D721Med (cell line): ENCODE data around the gene TUBB2A.

Experiments used
- DNase-seq: peaks from one replicate; pipeline ENCODE4 v3.0.0; 2011; ENCODE audit warnings: low spot score; ENCODE audit not compliant: insufficient read length
- FAIRE-seq: peaks from 2 replicates; lab custom pipeline; 2011; peaks lifted over from hg19 to GRCh38; lab: Jason Lieb, UNC
- TF ChIP-seq, protein P1 (sequence below): IDR thresholded peaks from 2 replicates; pipeline ENCODE4 v1.5.1; 2012; ENCODE audit warnings: mild to moderate bottlenecking, control low read depth; ENCODE audit not compliant: insufficient read depth; ENCODE audit errors: missing control alignments

TUBB2A gene

DNA sequence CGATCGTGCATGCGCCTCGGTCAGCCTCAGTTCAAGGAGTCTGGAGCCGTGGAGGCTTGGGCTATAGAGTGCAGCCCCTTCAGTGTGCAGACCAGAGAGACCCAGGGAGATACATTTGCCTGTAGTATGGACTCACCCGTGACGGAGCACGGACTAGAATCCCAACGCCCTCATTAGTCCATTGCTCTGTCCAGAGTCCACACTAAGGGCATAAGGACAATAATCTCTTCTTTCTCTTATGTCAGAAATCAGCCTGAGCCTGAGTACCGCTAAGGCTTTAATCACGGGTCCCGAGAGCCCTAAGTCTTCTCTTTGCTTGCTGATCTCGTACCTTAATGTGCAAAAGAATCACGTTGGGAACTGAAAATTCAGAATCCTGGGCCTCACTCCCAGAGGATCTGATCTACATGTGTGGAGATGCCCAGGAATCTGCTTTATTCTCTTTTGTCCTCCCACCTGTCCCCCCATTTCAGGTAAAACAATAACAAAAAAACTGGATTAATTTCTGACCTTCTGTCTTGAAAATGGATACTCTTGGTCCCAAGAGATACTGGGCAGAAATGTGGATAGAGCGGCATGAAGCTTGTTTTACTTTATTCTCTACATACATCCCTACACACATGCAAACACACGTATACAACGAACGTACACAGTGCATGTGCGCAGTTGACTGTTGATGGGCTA is 38.2 kb downstream of the TUBB2A start:
- DNase-seq (no peak), FAIRE-seq (no peak)
- TF ChIP-seq, protein P1, sequence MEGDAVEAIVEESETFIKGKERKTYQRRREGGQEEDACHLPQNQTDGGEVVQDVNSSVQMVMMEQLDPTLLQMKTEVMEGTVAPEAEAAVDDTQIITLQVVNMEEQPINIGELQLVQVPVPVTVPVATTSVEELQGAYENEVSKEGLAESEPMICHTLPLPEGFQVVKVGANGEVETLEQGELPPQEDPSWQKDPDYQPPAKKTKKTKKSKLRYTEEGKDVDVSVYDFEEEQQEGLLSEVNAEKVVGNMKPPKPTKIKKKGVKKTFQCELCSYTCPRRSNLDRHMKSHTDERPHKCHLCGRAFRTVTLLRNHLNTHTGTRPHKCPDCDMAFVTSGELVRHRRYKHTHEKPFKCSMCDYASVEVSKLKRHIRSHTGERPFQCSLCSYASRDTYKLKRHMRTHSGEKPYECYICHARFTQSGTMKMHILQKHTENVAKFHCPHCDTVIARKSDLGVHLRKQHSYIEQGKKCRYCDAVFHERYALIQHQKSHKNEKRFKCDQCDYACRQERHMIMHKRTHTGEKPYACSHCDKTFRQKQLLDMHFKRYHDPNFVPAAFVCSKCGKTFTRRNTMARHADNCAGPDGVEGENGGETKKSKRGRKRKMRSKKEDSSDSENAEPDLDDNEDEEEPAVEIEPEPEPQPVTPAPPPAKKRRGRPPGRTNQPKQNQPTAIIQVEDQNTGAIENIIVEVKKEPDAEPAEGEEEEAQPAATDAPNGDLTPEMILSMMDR, result no peak

DNA sequence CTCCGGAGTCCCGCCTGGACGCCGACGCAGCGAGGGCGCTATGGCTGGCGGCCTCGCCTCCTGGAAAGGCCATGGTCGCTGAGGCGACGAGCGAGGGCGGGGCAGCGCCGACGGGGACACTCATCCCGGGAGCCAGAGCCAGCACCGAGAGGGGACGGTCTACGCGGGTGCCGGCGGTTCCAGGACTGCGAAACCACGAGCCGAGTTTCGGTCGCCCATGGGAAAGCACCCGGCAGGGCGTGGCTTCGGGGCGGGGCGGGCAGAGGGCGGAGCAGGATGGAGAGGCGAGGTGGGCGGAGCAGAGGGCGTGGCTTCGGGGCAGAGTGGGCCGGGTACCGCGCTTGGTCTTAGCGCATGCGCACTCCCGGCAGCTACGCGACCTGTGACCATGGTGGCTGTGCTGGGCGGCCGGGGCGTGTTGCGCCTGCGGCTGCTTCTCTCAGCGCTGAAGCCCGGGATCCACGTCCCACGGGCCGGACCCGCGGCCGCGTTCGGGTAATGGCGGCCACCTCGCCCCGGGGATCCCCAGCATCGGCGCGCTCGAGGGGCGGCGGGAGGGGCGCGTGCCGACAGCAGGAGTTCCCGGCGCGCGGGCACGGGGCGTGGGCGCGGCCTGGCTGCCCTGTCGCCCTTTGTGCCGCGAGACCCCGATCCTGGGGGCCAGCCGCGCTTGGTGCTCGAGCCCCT is 38.8 kb downstream of the TUBB2A start, which contains the start of gene BPHL:
BPHL (plus strand) TSS at position 359 of the 687 bp plus-strand sequence; CDS start at position 389, 30 bp downstream.
- no peak for FAIRE-seq
- TF ChIP-seq, protein P1, result no peak
- DNase-seq, result peak; percentile 90

DNA sequence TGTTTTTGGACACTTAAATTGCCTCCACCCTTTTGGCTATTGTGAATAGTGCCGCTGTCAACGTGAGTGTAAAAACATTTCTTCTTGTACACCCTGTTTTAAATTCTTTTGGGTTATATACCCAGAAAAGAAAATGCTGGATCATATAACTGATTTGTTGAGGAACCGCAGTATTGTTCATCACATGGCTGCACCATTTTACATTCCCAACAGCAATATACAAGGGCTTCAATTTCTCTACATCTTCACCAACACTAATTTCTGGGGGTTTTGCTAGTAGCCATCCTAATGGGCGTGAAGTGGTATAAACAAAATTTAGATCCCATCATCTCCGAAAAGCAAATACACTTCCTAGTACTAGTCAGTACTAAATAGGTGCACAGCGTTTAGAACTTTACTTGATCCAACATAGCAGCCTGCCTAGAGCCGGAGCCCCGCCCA is 39.4 kb downstream of the TUBB2A start:
- TF ChIP-seq, protein P1, result no peak
- no peak for DNase-seq
- FAIRE-seq, result no peak

DNA sequence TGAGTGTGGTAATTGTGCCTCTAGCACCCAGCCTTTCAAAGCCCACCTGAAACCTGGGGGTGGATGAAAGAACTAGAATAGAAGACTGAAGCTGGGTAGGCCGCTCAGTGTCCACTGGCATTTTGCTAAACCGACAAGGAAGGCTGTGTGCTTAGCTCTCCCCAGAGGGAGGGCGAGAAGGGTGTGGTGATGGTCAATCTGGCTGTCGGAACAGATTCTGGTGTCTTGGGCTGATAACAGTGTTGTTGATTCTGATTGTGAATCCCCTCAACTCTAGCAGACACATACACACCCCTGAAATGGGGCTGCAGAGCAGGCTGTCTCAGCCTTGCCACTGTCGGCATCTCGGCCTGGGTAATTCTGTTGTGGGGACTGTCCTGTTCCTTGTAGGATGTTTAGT is 43.0 kb downstream of the TUBB2A start:
- TF ChIP-seq, protein P1, result no peak
- FAIRE-seq (no peak), DNase-seq (no peak)

DNA sequence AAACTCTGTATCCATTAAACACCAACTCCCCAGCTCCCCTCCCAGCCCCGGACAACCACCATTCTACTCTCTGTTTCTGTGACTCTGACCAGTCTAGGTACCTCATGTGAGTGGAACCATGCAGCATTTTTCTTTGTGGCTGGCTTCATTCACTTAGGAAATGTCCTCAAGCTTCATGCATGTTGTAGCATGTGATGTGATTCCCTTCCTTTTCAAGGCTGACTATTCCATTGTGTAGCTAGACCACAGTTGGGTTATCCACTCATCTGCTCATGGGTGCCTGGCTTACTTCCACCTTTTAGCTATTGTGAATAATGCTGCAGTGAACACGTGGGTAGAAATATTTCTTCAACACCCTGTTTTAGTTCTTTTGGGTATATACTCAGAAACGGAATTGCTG is 47.6 kb downstream of the TUBB2A start:
- no peak for FAIRE-seq
- TF ChIP-seq, protein P1, result no peak
- no peak for DNase-seq

DNA sequence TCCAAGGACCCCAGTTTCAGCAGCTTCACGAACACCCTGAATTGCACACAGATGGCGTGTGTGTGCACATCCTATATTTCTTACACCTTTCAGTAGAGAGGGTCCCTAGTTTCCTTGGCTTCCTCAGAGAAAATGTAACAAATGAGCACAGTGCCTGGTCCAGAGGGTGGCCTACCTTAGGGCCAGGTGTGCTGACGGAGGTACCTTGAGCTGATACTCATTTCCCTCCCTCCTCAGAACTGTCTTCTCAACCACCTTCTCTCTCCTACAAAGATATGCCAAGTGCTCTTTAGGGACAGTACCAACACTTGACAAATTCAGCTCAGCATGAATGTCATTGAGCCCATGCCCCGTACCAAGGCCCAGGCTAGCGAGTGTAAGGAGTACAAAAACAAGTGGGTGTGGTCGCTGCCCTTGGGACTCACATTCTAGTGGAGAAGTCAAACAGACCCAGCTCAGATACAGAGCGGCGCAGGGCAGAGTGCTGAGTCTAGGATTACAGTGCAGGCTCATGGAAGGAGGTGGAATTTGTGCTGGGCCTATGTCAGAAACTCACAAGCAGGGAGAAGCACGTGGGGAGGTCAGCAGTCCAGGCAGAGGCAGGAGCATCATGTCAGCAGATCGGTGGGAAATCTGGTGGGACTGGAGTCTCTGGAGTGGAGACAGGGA is 48.5 kb downstream of the TUBB2A start:
- DNase-seq (no peak), FAIRE-seq (no peak)
- TF ChIP-seq, protein P1, result no peak
